Diencephalon (tissue), 1 donor: Measurements from ENCODE around the gene BPIFB6. TPM values are rescaled to one million over a fixed set of nuclear protein-coding genes. Genes with fewer than 3 reads are reported as not detected.

Source experiments
- total RNA-seq: library from RNA; depleted of rRNA; stranded (reverse); fragments of >200 nt; gene quantifications from one replicate; pipeline ENCODE4 v1.2.3, GENCODE V29; 2014

Gene BPIFB6, protein sequence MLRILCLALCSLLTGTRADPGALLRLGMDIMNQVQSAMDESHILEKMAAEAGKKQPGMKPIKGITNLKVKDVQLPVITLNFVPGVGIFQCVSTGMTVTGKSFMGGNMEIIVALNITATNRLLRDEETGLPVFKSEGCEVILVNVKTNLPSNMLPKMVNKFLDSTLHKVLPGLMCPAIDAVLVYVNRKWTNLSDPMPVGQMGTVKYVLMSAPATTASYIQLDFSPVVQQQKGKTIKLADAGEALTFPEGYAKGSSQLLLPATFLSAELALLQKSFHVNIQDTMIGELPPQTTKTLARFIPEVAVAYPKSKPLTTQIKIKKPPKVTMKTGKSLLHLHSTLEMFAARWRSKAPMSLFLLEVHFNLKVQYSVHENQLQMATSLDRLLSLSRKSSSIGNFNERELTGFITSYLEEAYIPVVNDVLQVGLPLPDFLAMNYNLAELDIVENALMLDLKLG
- not detected for total RNA-seq

DNA sequence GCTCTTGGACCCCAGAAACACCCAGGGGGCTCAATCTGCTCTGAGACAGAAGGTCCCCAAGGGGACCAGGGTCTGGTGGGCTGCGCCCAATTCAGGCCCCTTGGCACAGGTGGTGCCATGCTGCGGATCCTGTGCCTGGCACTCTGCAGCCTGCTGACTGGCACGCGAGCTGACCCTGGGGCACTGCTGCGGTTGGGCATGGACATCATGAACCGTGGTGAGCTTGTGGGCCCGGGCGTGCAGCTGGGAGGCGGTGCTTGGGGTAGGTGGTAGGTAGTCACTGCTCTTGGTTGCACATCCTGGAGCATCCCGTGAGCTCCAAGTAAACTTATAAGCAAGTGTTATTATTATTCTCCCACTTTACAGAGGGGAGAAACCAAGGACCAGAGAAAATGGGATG is at the start of gene BPIFB6:
Gene BPIFB6, plus strand, starts transcription at position 118 of the 400 bp plus-strand sequence. Its CDS starts 0 bp downstream, at position 118.

DNA sequence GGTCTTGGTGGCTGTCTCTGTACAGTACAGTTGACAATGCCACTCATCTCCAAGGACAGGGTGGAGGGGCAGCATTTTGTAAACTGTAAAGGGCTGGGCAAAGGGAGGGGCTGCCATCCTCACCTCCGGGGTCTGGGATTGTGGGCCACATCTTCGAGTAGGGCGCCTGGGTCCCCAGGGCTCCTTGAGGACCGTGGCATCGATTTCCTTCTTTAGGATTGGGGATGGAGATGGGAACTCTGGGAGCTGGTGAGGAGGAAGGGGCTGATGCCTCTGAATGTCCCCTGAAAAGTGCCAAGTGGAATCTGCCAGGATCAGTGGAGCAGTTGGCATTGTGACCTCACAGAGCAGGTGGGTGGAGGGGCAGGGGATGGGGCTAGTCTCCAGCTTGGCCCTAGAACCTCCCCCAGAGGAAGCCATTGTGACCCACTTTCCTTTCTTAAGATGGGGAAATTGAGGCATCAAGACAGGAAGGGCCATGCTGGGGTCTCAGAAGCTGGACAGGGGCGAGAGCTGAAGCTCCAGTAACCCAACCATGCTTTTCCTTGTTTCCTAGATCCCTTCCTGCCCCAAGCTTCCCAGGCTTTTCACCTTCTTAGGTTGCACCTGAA is 27.2 kb upstream of the BPIFB6 start, which contains the start of gene SUN5:
Gene SUN5, minus strand, starts transcription at position 293 of the 611 bp plus-strand sequence. Its CDS starts 93 bp downstream, at position 200.

DNA sequence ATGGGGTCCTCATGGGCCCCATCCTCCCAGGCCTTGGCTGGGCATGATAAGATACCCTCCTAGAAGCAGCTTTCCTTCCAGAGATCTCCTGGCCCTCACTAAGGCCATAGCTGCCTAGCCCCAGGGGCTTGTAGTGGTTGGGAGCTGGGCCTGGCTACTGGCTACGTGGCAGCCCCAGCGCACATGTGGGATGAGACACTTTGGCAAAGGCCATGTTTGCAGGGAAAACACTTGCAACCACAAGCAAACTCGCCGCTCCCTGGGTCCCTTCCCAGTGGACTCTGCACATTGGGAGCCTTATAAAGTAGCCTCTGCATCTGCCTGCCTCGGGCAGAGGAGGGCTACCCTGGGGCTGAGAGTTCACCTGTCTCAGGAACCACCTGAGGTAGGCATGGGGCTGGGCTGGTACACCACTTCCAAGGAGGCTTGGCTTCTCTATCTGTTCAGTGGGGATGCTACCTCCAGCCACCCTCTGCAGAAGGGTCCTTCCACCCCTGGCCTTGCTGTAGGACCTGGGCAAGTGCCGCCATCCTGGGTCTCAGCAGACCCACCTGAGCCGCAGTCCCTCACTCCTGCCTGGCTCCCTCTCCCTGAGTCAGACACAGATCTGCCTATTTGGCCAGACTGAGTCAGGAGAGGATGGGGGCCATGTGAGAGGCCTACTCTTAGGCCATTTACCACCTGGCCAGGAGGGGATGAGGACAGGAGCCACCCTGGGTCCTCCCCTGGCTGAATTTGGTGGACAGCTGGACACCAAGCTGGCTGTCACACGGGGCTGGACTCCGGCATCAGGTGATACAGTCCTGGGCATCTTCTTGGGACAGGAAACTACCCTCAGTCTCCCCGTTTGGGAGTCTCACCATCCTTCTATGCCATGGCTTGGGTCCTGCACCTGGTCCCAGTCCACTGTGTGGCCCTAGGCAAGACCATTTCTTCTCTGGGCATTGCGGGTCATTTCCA is 23.8 kb upstream of the BPIFB6 start, which contains the start of gene BPIFB2:
Gene BPIFB2, plus strand, starts transcription at position 329 of the 960 bp plus-strand sequence. CDS start 871 bp downstream, outside the sequence.

DNA sequence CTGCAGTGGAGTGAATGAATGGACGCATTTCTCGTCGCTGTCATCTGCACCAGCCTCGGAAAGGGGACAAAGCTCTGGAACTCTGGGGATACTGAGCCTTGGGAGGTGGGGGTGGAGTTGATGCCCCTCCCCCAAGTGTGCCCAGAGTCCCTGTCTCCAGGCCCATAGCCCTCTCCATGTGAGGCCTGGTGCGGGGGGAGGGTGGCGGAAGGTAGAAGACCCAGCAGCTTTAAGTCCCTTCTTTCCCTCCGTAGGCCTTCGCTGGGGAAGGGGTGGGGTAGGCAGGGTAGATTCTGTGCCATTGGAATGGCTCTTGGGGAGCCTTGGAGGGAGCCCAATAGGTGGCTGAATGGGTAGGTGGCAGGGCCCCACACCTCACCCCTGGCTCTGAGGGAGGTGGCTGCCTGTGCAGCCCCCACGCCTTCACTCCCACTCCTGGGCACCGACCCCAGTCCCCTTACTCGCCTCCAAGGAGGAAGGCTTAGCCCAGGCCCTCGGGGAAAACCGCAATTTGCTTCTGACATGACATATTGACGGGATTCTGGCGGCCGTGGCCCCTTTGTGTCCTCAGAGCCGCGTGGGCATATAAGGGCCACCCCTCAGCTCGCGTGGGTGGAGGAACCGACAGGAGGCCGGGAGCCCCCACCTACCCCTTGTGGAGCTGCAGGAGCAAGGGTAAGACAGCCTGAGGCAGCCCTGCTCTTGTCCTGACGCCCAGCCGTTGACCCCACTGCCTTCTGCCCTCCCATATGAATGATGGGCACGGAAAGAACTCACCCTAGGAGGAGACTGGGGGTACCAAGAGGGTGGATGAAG is 22.1 kb downstream of the BPIFB6 start, which contains the start of gene BPIFB3:
Gene BPIFB3, plus strand, starts transcription at position 613 of the 816 bp plus-strand sequence. CDS start 1,533 bp downstream, outside the sequence.

DNA sequence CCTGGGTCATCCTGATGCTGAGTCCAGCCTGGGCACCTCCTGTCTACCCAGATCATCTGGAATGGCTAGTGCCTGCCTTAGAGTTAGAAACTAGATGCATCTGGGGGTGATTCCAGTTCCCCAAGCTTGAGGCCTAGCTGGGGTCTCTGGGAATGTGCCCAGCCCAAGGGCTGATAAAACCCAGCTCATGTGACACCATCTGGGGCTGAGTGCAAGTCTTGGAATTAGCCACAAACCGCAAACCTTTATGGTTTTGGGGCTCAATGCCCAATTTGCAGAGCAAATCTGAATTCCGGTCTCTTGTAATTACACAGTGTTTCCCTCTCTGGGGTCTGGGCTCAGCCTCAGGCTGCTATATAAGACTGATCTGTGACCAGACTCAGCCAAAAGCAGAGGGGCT is 47.8 kb downstream of the BPIFB6 start, which contains the start of gene BPIFB4:
Gene BPIFB4, plus strand, starts transcription at position 385 of the 400 bp plus-strand sequence. CDS start 1,884 bp downstream, outside the sequence.

Other genes starting within 250 kb of the BPIFB6 start
- gene MAPRE1, start 211.7 kb upstream of the BPIFB6 start, total RNA-seq: 136 TPM
- not detected for gene EFCAB8, start 172.7 kb upstream of the BPIFB6 start, total RNA-seq
- not detected for gene SUN5, start 27.2 kb upstream of the BPIFB6 start, total RNA-seq
- gene BPIFB2, start 23.9 kb upstream of the BPIFB6 start, total RNA-seq: not detected
- not detected for gene BPIFB3, start 22.3 kb downstream of the BPIFB6 start, total RNA-seq
- gene BPIFB4, start 48.0 kb downstream of the BPIFB6 start, total RNA-seq: not detected
- gene BPIFA2, start 136.5 kb downstream of the BPIFB6 start, total RNA-seq: not detected
- gene BPIFA3, start 185.7 kb downstream of the BPIFB6 start, total RNA-seq: not detected
- gene BPIFA1, start 204.3 kb downstream of the BPIFB6 start, total RNA-seq: not detected